ENCODE measurements around the gene DIDO1.

The DIDO1 gene

DNA sequence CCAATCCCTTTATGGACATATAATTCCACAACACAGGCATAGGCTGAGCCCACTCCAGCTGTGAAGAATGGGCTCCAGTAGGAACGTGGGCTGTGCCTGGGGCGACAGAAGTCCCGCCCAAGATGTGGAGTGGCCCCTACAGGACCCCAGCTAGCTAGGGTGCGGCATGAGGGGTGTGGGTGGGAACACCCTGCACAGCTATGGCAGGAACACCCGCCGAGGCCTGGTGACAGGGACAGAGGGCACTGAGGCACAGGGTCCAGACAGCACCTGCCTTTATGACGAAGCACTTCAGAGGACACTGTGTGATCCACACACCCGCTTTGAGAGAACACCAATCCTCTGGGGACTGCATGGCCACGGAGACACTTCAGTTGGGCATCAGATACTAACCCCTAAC, 36.4 kb downstream of the DIDO1 start:
- no peak for DNase-seq

DNA sequence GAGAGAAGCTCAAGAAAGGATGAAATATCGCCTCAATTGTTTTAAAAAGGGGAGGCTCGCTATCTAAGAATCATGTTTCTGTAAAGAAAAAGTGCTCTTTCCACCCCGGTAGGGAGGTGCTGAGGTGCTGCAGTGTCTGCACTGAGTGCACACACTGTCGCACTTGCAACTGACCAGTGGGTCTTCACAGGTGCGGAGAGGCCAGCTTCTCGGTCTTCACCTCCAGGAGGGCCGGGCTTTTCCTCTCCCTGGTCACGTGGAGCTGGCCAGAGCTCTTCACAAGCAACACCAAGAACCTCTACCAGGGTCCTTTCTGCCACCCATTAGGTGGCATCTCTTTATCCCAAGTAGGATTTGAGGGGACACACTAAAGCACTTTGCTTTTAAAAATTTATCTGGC, 36.9 kb downstream of the DIDO1 start:
- no peak for DNase-seq

DNA sequence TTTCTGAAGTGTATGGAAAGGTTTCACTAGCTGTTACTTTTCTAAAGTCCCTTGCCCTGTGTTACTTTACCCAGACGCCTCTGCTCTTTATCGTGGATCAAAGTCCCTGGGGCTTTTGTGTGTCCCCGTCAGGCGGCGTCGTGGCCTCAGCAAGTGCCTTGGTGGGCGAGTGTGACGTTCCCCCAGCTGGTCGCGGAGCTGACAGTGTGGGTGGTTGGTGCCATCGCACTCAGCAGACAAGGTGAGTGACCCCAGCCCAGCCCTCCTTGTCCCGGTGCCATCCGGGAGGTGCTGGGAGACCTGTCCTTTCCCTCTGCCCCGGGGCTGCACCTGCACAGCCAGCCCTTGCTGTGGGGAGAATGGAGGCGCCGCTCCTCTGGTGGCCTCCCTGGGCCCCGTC, 37.4 kb downstream of the DIDO1 start:
- DNase-seq: no peak

DNA sequence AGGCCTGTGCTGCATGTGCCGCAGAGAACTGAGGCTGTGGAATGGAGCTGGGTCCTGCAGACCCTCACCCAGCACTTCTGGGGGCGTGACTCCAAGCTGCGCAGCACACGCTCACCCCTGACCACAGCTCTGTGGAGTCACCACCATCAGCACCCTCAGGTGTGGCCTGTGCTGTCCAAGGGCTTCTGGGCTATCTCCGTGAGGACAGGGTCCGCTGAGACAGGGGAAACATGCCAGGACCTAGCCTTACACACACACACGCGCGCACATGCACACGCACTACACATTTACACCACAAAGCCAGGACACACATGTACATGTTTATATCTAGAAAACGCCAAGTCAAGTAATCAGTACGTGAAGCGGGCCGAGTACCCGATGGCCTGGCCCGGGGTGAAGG, 37.9 kb downstream of the DIDO1 start:
- DNase-seq: no peak

DNA sequence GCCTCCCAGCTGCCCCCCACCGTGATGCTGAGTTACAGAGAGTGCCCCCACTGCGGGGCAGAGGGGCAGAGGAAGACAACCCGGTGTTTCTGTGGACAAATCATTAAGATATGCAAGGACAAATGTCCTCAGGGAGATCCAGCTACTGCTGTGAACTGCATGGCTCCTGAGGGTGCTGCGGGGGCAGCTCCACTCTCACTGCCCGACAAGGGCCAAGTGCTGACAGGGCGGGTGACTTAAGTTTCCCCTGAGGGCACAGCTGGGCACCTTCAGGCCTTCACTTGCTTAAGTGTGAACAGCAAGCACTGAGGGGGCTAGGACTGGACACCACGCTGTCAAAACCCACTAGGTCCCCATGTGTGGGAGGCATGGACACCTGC, 38.5 kb downstream of the DIDO1 start:
- DNase-seq: no peak

DNA sequence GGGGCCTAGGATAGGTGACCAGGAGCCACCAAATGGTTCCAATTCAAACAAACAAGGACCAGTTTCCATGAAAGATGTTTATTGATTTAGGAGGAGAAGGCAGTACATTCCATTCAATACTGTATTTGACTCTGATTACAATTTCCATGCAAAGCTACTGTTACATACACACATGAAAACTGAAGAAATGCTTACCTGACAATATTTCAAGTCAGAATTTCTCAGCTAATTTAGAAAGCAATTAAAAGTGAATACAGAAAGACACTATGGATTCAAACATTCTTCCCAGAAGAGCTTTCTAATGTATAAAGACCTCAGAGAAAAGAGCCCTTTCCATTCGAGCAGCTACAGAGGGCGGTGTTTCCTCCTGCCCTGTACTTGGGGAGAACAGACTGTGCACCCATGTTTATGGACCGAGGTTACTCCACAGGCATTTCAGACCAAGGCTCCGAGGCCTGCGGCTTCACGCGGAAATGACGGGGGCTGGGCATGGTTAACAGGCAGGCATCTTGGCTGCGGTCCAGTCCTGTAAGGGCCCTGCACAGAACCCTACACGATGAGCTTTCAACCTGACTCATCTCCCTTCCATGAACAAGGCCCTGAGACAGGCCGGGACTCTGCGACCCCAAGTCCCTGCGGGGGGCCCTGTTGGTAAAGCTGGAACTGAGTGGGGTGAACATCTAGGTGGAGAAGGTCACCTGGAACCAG, 39.0 kb downstream of the DIDO1 start:
- DNase-seq: no peak

DNA sequence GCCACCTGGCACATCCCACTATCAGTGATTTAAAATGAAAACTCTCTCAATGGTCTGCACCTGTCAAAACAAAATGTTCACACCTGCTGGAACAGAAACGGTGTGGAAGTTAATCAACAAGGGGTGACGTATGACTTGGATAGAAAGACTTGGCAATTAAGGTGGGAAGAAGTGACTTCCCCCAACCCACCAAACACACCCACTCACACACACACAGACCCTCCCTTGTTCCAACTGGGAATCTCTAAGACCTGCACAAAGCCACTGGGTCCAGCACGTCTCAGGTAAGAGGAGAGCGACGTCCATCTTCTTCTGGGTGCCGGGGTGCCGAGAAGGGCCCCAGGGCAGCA, 39.6 kb downstream of the DIDO1 start:
- no peak for DNase-seq

DNA sequence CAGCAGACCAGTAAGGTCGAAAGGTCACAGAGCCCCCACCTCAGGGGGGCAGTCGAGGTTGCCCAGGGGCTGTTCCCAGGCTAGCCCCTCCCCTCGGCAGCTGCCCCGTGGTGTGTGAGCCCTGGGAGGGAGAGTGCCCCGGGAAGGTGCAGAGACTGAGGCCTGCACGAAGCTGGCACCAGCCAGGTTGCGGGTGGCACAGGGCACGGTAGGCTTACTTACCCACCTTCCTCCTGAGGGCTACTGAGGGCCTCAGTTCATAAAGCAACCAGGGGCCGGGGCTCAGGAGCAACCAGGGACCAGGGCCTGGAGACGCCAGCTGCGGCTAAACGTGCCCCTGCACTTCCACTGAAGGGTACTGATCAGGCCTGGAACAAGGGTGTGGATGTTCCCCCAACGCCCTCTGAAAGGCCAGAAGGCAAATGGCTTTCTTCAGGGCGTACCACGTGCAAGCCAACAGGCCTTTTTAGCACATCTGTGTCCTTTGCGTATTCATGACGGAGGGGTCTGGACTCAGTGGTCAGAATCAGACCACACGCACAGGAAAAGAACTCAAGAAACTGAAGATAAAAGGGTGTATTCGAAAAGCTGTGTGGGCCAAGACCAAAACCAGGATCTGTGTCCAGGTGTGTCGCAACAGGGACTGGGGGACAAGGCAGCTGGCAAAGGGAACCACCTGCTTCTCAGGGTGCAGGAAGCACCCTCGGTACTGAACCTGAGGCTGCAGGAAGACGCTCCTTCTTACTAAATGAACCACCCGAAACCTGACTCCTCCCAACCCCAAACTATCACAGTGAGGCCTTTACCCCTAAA, 40.2 kb downstream of the DIDO1 start:
- DNase-seq: no peak

DNA sequence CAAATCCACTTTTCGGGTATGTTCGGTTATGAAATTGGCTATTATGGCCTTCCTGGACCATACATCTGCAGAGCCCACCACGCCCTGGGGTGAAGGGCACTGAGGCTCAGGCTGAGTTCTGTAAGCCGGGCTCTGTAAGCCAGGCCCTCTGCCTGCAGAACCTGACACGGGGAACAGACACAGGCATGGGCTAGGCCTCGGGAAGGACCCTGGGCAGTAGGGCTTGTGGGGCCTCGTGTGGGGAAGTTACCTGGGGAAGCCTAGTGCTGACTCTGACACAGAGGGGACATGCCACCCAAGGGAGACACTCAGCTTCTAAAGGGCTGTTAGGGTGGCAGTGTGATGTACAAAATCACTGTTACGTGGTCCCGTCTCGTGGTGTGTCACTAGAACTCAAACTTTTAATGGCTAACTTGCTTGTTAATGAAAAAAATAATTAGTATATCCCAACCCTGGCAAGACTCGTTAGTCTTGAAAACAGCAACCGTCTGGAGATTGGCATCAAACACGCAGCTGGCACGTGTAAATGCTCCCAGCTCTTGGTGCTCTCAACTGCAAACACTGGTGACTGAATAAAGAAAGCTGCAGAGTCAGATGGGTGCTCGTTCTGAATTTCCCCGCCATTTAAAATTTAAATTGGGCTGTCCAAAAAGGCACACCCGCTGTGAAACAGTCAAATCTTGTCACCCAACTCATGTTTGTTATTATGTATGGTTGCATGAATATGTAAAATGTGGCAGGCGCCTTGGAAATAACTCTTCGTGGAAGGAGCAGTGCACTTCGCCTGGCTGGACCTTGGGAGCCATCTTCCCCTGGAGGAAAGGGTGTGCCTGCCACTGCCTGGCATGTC, 41.0 kb downstream of the DIDO1 start:
- no peak for DNase-seq

DNA sequence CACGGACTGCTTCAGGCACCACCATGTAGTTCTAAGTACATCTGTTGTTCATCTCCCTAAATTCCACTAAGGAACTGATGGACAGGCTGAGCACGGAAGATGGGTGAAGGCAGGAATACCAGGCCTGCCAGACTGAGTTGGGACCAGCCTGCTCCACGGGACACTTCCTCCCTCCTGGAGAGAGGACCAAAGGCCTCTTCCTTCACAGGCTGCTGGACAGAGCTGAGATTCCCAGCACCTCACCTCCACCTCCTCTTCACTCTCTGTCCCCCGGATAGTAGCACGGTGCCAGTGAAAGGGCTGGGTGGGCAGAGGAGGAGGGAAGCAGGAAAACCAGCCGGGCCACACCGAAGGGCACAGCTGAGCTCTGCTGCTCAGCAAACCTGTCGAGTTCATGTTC, 41.7 kb downstream of the DIDO1 start:
- DNase-seq: no peak

DNA sequence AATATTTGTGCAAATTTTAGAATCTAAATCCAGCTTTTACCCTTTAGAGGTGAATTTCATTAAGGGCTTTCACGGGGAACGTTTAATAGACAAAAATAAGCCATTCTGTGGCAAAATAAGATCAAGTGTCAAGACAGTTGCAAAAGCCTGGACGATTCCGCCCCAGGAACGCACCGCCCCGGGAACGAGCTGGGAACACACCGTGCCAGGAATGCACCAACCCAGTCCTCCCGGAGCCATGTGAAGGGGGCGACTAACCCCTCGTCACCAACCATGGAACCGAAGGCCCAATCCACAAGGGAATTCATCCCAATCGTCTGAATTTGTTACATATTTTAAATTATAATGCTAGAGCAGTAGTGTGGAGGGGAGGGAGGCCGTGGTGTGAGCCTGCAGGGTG, 43.9 kb downstream of the DIDO1 start:
- DNase-seq: no peak

DNA sequence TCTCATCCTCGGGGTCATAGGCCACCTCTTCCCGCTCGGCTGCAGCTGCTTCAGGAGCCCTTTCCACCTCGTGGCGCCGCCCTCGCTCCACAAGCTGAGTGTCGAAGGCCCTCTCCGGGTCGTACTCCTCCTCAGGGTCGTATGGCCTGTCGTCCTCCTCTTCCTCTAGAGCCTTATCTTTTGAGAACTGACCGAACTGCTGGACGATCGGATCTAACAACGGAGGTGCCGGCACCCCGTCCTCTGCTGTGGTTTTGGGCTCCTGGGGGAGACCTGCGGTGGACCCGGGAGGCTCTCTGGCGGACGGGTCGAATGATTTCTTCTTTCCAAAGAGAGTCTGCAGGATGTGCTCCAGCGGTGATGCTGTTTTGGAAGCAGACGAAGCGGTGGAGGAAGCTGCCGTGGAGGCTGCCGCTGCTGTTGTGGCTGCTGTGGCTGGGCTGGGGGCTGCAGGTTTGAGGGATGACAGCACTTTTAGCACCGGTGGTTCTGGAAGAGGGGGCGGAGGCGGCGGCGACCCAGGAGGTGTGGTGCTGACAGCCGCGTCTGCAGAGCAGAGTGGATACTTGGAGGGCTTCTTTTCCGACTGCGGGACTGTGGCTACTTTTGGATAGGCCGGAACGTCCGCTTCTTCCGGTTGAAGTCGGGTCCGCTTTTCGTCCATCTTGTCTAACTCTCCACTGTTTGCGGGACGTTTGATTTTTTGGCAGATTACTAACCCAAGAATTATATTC, 44.5 kb downstream of the DIDO1 start:
- DNase-seq: no peak

DNA sequence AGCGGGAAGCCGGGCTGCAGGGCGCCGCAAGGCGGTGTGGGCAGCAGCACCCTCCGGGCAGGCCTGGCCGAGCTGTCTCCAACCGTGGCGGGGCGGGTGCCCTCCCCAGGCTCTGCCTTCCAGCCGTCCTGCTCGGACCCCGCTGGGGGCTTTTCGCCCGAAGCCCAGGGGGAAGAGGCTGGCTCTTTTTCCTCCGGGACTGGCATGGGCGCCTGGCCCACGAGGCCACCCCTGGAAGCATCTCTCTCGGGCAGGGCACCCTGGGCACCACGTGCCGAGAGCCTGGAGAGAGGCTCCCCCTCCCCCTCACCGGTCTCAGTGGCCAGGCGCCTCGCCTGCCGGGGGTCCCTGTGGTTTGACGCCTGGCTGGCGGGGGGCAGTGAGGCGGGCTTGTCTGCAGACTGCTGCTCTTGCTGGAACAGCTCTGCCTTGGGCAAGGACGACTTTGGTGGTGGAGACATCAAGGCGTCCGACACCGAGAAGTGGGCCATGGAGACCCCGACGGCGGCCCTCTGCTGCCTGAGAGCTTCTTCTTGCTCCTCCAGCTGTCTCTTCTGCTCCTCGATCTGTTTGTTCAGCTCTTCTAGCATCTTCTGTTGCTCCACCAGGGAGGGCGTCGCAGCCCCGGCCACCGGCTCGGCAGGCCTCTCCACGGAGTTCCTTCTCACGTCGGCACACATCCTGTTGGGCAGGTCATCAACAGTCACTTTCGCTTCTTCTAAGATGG, 45.2 kb downstream of the DIDO1 start:
- no peak for DNase-seq

DNA sequence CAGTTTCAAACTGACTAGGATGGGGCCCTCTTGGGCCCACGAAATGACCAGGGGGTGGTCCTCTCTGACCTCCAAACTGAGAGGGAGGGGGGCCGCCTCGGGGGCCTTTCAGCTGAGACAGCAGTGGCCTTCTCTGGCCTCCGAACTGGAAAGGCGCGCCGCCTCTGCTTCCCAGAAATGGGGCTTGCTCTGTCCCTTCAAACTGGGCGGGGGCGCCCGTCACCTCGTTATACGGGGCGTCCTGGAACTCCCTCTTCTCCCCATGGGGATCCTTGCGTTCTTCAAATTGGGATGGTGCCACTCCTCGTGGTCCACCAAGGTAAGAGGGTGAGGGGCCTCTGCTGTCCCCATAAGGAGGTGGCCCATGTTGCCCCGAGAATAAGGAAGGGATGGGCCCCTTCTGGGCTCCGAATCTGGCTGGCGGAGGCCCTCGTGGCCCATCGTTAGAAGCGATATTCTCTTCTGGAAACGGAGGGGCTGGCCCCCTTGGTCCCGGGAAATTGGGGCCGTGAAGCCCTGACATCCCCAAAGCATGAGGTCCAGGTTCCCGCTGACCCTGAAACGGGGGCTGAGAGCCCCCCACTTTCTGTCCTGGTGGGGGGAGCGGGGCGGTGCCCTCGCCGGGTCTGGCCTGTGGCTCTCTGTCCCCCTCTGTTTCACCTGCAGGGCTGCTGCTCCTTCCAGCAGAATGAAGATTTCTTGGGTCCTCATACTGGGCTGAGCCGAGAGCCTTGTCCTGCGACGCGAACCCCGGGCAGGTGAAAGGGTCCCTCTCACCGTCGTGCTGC, 46.0 kb downstream of the DIDO1 start:
- no peak for DNase-seq

DNA sequence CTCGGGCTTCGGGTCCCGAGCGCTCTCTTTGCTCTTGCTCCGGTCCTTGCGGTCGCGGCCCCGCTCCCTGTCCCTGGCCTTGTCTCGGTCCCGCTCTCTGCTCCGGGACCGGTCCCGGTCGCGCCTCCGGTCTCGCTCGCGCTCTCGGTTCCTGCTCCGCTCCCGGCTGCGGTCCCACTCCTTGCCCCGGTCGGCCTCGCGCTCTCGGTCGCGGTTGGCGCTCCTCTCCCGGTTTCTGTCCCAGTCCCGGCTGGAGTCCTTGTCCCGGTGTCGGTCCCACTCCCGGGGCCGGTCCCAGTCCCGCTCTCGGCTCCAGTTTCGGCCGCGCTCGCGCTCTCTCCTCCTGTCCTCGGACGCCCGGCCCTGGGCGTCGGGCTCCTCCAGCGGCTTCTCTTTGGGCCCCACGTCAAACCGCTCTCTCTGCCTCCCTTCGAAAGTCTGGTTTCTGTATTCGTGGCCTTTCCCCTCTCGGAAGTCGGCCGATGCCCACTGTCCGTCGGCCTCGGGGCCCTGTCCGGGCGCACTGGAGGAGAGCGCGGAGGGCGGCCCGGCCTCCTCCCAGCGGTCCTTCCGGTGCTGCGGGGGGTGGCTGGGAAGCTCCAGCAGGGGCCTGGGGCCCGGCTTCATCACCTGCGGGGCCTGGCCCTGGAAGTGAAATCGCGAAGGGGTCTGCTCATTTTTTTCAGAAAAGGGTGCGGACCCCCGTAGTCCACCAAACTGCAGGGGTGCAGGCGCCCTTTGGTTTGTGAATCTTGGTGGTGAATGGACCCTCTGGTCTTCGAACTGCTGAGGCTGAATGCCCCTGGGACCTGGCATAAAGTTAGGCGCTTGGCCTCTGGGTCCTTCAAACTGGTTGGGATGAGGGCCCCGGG, 46.8 kb downstream of the DIDO1 start:
- no peak for DNase-seq

DNA sequence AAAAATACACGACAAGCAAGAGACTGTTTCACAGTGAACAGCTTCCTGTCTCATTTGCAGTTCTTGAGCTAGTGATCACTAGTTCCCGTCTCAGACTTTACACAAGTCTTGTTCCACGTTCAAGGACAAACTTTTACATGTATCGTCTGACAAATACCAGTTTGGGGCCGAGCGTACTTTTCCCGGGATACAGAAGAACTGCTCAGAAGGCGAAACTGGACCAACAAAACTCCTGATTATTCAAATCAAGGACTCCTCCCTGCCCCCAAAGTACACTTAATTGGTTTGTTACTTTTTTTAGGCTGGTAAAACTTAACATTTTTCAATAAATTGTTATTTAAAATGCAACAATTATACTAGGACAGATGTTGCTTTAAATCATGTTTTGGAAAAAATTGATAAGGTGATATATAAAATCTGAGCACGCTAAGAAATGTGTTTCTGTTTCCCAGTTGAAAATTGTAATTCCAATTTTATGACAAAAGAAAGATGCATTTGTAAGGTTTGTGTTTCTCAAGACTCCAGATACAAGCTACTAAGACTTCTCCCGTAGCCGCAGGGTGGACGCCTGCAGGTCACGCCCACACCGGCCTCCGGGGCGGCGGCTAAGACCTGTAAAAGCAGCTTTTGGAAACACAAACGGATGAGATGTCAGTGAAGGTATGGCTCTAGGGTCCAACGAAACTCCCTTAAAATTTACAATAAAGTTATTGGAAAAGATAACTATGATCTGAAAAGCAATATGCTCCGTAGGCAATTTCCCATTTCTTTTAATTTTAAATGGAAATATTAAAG, 47.9 kb downstream of the DIDO1 start:
- no peak for DNase-seq

DNA sequence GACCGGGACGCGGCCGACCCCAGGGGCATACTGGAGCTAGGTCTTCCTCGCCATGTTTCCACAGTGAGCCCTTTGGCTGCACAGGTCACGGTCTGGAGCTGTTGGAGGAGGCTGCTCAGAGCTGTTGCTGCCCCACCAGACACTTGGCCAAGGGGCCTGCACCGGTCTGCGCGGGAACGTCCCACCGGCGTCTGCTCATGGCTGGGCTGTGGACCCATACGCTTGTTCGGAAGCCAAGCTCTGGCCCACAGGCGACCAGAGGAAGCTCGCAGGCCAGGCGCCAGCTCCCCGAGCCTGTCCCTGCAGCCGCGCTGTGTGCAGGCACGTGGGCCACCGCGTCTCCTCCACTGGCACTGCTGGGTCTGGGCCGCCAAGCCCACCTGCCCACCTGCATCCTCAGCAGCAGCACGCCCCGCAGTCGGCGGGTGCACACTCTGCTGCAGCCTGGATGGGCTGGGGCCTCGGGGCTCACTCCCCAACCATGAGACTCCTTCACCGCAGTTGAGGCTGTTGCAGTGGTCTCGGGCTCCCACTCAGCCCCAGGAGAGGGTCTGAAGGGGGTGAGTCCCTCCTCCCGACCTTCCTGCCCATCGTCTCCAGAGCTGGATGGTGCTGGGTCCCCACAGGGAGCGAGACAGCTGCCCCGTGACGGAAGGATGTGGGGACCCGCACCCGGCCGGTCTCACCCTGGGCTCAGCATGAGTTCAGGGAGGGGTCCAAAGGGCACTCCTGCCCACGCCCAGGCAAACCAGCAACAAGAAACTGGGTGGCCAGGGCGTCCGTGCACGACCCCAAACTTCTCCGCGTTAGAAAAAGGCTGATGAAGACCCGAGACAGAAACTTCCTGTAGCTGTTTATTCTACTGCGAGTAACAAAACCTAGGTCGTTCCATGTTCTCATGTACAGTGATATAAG, 49.1 kb downstream of the DIDO1 start:
- no peak for DNase-seq

DNA sequence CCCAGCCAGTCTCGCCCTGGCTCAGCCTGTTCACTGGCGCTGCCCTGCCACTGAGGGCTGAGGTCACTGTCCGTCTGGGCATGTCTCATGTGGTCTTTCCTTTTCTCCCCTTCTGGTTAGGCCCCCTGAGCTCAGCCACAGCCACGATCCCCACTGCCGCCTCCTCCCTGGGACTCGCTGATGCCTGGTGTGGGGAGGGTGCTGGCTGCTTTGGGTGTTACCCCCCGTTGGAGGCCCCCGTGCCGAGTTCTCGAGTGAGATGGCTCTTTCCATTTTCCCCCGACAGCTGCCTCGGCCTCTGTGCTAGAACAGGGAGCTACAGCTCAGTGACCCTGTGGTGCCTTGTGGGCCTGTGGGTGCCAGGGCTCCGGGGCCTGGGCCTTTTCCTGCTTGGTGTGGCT, 49.8 kb downstream of the DIDO1 start:
- DNase-seq: no peak

Data from activated CD8-positive, alpha-beta memory T cell treated with anti-CD3 and anti-CD28 coated beads, Interleukin-2, amount 50 U/mL, for 4 hours (primary cell).